Neural progenitor cell (in vitro differentiated cells): Measurements from ENCODE around the gene MRPS12.

ENCODE experiments used
- EZH2phosphoT487 ChIP-seq: fragments of 200-600 bp; sonication (generic); IDR thresholded peaks from 2 replicates; pipeline ENCODE4 v1.6.1; 2017; ENCODE audit warnings: antibody characterized with exemption
- TF ChIP-seq, protein P1 (sequence below): fragments of 200-600 bp; sonication (generic); IDR thresholded peaks from 2 replicates; pipeline ENCODE4 v1.5.1; 2017; ENCODE audit warnings: antibody characterized with exemption, mild to moderate bottlenecking

DNA sequence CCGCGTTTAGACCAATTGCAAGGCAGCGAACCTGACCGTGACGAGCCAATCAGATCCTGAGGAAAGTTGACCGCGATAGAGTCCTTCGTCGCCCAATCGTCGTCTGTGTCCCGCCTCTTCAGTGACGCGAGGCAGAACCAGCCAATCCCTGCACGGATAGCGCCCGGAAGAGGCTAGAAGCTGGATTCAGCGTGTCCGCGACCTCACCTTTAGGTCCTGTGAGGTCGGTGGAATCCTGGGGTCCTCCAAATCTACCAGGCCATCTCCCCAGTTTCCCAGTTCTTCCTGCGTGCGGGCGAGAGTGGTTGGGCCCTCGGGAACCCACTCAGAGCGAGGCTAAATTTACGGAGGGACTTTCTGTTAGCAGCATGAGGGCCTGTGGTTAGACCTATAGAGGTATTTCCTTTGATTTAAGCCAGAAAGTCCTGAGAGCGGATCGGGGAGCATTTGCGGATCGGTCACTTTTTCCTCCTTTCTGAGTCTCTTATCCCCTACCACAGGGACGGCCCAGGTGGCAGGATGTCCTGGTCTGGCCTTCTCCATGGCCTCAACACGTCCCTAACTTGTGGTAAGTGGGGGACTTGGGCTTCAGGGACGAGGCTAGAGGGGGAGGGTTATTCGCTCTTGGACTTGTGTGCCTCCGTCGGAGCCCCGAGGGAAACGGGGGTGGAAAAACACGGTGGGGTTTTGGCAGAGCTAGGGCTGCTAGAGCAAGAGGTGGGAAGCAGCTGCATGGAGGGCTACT lies at the start of gene MRPS12:
- TF ChIP-seq, protein P1, sequence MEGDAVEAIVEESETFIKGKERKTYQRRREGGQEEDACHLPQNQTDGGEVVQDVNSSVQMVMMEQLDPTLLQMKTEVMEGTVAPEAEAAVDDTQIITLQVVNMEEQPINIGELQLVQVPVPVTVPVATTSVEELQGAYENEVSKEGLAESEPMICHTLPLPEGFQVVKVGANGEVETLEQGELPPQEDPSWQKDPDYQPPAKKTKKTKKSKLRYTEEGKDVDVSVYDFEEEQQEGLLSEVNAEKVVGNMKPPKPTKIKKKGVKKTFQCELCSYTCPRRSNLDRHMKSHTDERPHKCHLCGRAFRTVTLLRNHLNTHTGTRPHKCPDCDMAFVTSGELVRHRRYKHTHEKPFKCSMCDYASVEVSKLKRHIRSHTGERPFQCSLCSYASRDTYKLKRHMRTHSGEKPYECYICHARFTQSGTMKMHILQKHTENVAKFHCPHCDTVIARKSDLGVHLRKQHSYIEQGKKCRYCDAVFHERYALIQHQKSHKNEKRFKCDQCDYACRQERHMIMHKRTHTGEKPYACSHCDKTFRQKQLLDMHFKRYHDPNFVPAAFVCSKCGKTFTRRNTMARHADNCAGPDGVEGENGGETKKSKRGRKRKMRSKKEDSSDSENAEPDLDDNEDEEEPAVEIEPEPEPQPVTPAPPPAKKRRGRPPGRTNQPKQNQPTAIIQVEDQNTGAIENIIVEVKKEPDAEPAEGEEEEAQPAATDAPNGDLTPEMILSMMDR = no peak
- no peak for TF ChIP-seq EZH2phosphoT487
